Right atrium auricular region (tissue), 2 donors: ENCODE measurements around the gene DUS2. TPM values are rescaled to one million over a fixed set of nuclear protein-coding genes. Genes with fewer than 3 reads are reported as not detected.

Source experiments
- DNase-seq: peaks from one replicate; pipeline ENCODE4 v3.0.0-alpha.2; 2019; ENCODE audit warnings: low spot score
- H3K27ac ChIP-seq, 2 donors: fragments of 200-600 bp; sonication (generic); 1 replicate in 1 of 2; 2 replicates in 1 of 2; pipeline ENCODE4 v1.5.1; 2016 to 2019
- H3K27me3 ChIP-seq, 2 donors: fragments of 200-600 bp; sonication (generic); one replicate each; pipeline versions ENCODE4 v1.5.1 to v1.6.0; 2017 to 2019
- H3K36me3 ChIP-seq: fragments of 200-600 bp; sonication (generic); one replicate; pipeline ENCODE4 v1.5.1; 2016
- H3K4me1 ChIP-seq, 2 donors: fragments of 200-600 bp; sonication (generic); one replicate each; pipeline versions ENCODE4 v1.5.1 to v1.6.0; 2017 to 2019
- H3K4me3 ChIP-seq, 2 donors: fragments of 200-600 bp; sonication (generic); 1 replicate in 1 of 2; 2 replicates in 1 of 2; pipeline ENCODE4 v1.5.1; 2017 to 2019; ENCODE audit warnings: mild to moderate bottlenecking in 1 of 2, moderate library complexity in 1 of 2
- H3K9me3 ChIP-seq, 2 donors: fragments of 200-600 bp; sonication (generic); one replicate each; pipeline ENCODE4 v1.5.1; 2019
- total RNA-seq, 2 donors: library from RNA; depleted of rRNA; stranded (reverse); fragments of >200 nt; gene quantifications; one replicate each; pipeline ENCODE4 v1.1.0, GENCODE V29; 2016
- TF ChIP-seq, protein P1 (sequence below), 2 donors: fragments of 200-600 bp; sonication (generic); IDR thresholded peaks; one replicate each; pipeline ENCODE4 v1.5.1; 2019; ENCODE audit warnings: antibody characterized with exemption in 2 of 2

The DUS2 gene
- total RNA-seq, 2 donors from 2014 or later: 4.5 to 4.9 TPM

GRCh38 chr16:68078701-68079375 lies 55.8 kb downstream of the DUS2 start:
- DNase-seq: no peak
- Histone ChIP-seq H3K4me3 (no peak overlapping the region), H3K27ac (peak overlapping the region; percentile 77 to 78), H3K4me1 (peaks cover 0 to 49% of the 10 kb centered on the region in 2 donors), H3K9me3 (no peaks in the 10 kb centered on the region), H3K27me3 (no peaks in the 10 kb centered on the region), H3K36me3 (no peaks in the 10 kb centered on the region)
- TF ChIP-seq, protein P1, sequence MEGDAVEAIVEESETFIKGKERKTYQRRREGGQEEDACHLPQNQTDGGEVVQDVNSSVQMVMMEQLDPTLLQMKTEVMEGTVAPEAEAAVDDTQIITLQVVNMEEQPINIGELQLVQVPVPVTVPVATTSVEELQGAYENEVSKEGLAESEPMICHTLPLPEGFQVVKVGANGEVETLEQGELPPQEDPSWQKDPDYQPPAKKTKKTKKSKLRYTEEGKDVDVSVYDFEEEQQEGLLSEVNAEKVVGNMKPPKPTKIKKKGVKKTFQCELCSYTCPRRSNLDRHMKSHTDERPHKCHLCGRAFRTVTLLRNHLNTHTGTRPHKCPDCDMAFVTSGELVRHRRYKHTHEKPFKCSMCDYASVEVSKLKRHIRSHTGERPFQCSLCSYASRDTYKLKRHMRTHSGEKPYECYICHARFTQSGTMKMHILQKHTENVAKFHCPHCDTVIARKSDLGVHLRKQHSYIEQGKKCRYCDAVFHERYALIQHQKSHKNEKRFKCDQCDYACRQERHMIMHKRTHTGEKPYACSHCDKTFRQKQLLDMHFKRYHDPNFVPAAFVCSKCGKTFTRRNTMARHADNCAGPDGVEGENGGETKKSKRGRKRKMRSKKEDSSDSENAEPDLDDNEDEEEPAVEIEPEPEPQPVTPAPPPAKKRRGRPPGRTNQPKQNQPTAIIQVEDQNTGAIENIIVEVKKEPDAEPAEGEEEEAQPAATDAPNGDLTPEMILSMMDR (IDR thresholded peaks at IDR 0.05): no peak

DNA sequence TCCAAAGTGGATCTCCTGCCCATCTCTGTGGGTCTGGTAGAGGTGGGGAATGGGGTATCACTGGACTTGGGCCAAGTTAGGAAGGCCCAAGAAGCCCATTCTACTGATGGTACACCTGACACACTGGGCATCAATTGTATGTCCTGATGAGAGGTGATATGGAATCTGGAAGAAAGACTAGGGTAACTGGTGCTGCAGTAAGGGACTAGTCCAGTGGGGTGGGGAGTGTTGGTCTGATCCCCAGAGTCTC lies 56.2 kb downstream of the DUS2 start:
- Histone ChIP-seq H3K27me3 (no peaks in the 10 kb centered on the region), H3K4me3 (no peak overlapping the region), H3K27ac (peak overlapping the region; percentile 77 to 78), H3K9me3 (no peaks in the 10 kb centered on the region), H3K36me3 (no peaks in the 10 kb centered on the region), H3K4me1 (peaks cover 0 to 54% of the 10 kb centered on the region in 2 donors)
- no peak for DNase-seq
- TF ChIP-seq, protein P1 (IDR thresholded peaks at IDR 0.05): no peak

DNA sequence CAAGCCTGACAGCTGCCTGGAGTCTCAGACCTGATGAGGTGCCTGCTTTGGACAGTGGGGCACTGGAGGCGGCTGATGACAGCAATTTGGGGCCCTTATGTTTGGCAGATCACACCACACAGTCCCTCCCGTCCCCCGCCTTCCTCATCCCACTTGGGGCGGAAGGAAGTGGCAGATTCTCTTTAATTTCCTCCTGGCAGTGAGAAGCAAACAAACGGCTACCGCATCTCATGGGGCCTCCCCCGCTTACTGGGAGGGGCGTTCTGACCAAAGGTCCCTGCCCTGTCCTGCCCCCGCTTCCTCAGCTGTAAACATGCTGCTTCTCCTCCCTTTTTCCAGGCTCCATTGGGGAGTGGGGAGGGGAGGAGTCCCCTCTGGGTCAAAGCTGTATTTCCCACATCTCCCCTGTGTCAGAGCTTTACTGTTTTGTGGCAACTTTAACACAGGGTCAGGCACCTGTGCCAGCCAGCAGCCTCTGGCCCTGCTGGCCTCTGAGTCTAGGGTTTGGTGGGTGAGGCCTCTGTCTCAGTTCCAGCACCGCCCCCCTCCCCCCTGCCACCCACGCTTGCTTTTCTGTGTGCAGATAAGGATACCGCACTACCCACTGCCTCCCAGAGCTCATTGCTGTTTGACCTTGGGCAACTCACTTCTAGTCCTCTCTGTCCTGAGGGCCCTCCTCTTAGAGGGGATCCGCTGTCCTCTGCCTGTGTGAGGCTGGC lies 56.7 kb downstream of the DUS2 start:
- H3K4me1 ChIP-seq: peaks cover 0 to 53% of the 10 kb centered on the region in 2 donors
- TF ChIP-seq, protein P1 (IDR thresholded peaks at IDR 0.05): no peak
- no peak for DNase-seq

DNA sequence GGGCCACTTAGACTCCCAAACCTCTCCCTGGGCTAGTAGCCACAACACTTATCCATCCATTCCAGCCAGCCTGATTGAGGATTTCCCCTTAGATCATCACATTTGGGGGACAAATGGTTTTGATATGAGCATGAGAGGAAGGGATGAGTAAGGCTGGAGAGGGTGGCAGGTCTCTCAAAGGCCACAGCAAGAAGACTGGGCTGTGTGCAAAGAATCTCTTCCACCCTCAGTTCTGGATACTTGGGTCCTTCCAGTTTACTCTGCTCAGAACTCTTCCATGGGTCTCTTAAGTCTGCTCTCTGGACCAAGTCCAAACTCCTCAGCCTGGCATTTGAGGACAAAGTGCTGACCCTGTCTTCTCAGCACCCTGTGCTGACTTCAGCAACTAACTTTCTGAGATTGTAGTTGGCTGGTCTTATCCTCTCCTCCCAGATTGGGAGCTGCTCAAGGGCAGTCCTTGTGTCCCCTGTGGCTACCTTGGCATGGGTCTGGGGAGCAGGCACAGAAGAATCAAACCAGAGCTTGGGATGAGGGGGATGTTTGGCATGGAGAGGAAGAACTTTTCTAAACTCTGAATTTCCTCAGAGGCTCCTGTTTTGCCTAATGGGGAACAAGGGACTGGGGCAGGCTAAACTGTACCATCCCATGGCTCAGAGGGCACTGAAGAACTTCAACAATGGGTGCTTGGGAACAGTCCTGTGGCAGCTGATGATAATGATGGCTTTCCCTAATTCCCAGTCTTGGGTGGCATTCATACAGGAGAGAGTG lies 59.0 kb downstream of the DUS2 start:
- DNase-seq: no peak

More for the DNA sequence above, 56.7 kb downstream of the DUS2 start:
- no peaks in the 10 kb centered on the region for H3K9me3 ChIP-seq
- peak overlapping the region; percentile 77 to 78 for H3K27ac ChIP-seq
- H3K27me3 ChIP-seq: no peaks in the 10 kb centered on the region
- no peak overlapping the region for H3K4me3 ChIP-seq
- no peaks in the 10 kb centered on the region for H3K36me3 ChIP-seq

GRCh38 chr16:68082629-68083238 lies 59.6 kb downstream of the DUS2 start:
- TF ChIP-seq, protein P1 (IDR thresholded peaks at IDR 0.05): no peak
- no peak for DNase-seq
- Histone ChIP-seq H3K4me1 (peaks cover 0 to 57% of the 10 kb centered on the region in 2 donors), H3K36me3 (no peaks in the 10 kb centered on the region), H3K27me3 (no peaks in the 10 kb centered on the region), H3K9me3 (no peaks in the 10 kb centered on the region), H3K27ac (peak overlapping the region in 1 of 2 donors; percentile 14), H3K4me3 (no peak overlapping the region)

More for the DNA sequence above, 59.0 kb downstream of the DUS2 start:
- TF ChIP-seq, protein P1 (IDR thresholded peaks at IDR 0.05): no peak
- no peaks in the 10 kb centered on the region for H3K36me3 ChIP-seq
- H3K27ac ChIP-seq: peak overlapping the region in 1 of 2 donors; percentile 14
- no peaks in the 10 kb centered on the region for H3K27me3 ChIP-seq
- no peaks in the 10 kb centered on the region for H3K9me3 ChIP-seq
- H3K4me1 ChIP-seq: peaks cover 0 to 51% of the 10 kb centered on the region in 2 donors
- H3K4me3 ChIP-seq: no peak overlapping the region
